Measurements from ENCODE around the gene ARHGAP31.
"Not testable (repeated sequence)": the region's sequence is repeated elsewhere in the genome, so short reads cannot be mapped to it uniquely, and the experiment has no call there.

ARHGAP31 gene

DNA sequence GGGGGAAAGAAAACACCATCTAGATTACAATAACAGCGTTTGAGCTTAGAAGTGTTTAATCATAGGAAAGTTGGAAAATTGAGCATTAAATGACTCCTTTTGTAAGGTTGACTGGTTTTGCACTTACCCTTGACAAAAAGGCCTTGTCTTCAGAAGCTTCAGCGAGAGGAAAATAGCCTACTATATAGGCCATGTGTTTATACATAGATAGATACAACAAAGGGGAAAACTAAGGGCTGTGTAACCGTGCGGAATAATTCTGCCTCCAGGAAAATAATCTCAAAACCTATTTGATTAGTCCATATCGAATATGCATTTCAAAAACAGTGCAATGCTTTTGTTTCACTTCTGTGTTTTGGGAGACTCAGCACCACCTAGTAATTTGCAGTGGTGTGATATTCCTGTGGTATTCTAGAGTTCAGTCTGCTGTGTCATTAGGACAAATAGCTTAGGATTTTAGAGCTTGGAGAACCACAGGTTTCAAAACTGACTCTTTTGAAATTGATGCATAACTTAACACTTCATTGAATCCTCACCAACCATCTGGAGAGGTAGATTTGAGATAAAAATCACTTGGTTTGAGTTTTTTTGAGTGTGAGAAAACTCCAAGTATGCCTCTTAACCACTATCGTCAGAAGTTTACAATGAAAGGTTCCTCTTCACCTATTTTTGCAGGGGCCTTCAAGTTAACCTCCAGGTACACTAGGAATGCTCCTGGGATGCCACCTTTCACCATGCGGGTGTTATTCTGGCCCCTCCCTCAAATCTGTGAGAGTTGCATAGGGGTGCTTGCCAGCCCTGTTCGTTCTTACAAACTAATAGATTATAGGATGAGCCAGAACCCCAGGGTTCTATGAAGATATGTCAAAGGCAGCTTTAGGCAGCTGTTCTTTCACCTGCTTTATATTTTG, 1.9 kb downstream of the ARHGAP31 start:
- DNase-seq, result no peak

DNA sequence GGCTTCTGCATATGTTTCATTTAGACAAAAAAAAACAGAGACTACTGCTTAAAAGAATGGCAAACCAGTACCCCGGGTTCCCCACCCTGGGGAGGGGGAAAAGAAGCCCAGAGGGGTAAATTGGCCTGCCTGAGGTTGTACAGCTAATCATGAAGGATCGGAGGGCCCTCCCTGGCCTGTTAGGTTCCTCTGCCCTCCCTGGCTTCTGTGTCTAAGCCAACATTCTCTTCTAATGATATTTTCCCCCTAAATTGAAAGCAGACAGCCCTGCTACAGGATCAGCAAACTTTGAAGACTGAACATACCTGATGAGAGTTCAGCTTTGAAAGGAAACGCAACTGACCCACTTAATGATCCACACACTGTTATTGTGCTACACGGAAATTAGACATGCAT, 2.5 kb downstream of the ARHGAP31 start:
- DNase-seq, result no peak

DNA sequence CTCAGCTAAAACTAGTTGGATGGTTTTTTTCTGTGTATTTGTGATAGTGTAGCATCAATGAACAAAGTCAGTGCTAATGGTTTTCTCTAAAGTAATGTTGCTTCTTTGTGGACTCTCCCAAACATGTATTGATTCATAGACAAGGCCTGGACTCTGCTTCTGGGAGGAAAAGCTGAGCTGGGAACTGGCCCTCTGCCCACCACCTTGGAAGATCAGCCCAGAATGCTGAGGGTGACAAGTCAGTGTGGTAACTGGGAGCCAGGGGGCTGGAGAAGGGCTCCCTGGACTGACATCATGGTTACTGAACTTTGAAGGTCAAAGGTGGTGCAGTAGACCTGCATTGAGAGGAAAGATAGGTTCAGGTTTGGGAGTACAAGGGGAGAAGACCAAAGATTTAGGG, 3.0 kb downstream of the ARHGAP31 start:
- DNase-seq, result no peak

DNA sequence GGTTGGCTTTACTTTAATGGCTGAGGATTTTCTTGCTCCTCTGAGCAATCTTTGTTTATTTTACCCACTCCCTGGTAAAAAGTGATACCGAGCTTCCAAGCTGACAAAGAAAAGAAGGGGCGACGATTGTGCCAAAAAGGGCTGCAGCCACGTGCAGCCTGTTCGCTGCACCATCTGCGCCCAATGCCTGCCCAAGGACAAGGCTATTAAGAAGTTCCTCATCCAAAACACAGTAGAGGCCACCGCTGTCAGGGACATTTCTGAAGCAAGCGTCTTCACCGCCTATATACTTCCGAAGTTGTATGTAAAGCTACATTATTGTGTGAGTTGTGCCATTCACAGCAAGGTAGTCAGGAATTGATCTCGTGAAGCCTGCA, 4.4 kb downstream of the ARHGAP31 start:
- DNase-seq, result no peak

DNA sequence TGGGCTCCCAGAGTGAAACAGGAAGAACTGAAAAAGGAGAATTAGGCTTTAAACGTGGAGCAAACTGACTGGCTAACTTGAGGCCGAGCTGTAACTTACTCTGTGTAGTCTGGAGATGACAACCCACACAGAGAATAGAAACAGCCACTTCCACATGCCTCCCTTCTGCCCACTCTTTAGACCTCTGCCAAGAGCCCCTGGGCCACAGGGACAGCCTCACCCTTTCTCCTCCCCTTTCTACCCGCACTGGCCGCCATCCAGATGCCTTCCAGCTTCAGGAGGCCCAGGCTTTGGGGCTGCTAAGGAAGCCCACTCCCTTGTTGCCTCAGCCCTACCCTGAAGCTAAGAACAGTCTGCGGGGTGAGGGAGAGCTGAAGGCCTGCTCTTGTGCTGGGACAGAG, 6.8 kb downstream of the ARHGAP31 start:
- no peak for DNase-seq

DNA sequence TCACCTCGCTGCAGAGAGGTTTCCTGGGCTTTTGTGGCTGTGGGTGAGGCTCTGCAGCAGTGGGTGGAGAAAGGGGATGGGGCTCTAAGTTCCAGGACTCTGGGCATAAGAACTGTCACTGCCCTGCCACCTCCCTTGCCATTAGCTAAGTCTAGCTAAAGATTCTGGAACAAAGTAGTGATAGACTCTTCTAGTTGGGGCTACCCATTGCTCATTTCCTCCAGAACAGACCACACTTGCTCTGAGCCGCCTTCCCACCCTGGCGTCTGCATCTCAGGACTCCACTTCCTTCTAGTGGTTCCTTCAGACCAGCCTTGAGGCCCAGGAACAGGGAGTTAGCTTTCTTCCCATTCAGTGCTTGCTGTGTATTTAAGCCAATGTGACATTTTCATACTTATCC, 7.5 kb downstream of the ARHGAP31 start:
- DNase-seq, result no peak

DNA sequence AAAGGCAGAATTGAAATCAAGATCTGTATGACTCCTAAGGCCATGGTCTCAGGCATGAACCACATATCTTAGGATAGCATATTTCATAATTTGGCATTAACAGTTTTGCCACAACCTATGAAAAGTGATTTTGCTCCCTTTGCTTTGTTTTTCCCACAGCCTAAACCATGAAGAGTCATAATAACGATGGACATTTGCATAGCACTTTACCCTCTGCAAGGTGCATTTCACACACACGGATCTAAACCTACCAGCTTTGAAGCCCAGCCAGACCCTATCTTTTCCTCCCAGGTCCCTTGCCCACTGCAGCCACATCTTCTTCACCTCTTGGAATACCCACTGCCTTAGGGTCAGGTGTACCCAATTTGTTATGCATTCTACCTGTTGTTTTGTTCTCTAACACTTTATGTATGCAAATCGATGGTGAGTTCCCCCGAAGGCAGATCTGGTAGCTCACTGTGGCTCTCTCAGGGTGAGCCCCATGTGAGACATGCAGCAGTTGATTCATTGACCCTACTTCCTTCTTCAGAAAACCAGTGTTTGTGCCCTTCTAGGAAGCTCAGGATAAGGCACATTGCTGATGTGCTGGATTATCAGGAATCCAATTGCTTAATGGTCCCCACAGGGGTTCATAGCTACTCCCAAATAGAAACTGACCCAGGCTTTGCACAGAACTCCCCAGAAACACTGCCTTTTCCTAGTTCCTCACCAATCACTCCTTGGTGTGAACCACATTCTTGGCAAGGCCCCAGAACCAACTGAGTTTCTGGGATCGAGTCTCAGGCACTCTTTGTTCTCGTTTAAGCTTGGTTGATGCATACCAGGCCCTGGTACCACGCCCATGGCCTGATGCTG, 8.7 kb downstream of the ARHGAP31 start:
- DNase-seq, result no peak

DNA sequence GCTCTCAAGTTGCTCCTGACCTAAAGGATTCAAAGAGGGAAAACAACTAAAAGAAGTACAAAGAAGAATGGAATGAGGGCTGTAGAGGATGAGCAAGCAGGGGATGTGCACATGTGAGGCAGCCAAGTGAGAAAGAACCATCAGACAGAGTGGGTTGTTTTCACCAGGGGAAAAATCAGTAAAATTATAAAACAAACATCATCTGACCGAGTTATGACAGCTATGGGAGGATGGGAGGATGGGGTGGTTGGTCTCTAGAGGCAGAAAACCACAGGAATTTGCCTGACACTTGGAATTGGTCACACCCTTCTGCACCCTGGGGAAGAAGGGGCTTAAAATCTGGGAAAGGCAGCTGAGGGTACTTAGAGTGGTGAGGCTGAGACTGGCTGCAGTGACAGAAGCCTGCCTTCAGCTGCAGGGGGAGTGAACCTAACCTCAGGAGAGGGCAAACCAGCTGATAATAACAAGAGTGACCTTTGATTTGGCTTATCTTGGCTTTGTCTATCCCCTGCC, 10.1 kb downstream of the ARHGAP31 start:
- no peak for DNase-seq

DNA sequence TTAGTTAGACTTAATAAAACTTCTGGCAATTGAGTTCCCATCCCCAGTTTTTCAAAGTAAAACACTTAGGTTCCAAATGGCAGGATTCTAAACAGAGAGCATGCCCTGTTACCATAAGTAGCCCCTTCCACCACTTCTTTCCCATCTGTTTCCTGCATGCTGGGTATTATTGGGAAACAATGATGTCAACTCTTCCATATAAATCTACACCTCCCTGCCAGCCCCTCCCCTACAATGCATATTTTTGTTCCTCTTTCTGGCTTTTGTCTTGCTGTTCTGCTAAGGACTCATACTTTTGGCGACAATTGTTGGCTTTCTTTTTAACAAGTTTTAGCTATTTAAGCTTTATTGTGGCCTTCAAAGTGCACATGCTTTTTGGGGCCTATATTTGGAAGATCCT, 11.1 kb downstream of the ARHGAP31 start:
- DNase-seq, result no peak

DNA sequence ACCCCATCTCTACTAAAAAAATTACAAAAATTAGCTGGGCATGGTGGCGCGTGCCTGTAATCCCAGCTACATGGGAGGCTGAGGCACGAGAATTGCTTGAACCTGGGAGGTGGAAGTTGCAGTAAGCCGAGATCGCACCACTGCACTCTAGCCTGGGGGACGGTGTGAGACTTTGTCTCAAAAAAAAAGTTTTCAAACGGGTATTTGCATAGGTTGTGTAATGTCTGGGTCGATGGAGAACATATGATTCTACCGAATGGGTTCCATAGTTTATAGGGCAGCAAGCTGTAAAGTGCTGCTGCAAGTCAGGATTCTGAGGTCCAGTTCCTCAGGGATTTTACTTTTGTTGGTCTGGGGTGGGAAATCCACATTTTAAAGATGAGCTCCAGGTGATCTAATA, 12.2 kb downstream of the ARHGAP31 start:
- DNase-seq, result not testable (repeated sequence)

DNA sequence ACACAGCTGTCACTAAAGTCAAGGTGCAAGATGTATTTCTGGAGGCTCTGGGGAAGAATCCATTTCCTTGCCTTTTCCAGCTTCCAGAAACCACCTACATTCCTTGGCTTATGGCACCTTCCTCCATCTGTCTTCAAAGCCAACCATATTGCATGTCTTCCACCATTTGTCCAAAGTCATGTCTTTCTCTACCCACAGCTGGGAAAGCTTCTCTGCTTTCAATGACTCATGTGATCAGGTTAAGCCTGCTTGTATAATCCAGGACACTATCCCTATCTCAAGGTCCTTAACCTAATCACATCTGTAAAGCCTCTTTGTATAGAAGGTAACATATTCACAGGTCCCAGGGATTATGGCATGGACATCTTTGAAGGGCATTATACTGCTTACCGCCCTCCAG, 14.2 kb downstream of the ARHGAP31 start:
- DNase-seq, result no peak

DNA sequence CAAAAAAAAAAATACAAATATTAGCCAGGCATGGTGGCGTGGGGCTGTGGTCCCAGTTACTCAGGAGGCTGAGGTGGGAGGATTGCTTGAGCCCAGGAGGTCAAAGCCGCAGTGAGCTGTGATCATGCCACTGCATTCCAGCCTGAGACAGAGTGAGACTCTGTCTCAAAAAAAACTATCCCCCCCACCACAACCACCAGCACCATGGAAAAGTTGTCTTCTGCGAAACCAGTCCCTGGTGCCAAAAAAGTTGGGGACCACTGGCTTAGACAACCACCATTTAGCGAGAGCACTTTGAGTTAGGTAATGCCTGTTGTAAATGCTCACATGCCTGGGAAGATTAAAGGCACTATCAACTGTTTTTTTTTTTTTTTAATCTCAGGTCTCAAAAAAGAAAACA, 15.4 kb downstream of the ARHGAP31 start:
- no peak for DNase-seq

DNA sequence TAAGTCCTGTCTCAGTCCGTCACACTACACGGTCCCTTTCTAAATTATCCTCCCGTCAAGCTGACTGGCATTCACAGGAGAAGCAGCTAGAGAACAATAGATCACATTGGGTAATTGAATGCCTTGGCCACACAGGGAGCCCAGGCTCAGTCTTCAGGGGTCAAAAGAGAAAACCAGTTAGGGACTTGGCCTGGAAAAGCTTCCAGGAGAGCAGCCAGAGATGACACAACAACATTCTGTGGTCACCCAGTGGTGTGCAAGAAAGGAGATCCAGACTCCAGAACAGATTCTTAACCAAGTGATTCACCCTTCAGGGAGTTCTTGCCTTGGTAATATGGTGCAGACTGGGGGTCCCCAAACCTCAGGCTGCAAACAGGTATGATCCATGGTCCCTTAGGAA, 15.9 kb downstream of the ARHGAP31 start:
- DNase-seq, result no peak

DNA sequence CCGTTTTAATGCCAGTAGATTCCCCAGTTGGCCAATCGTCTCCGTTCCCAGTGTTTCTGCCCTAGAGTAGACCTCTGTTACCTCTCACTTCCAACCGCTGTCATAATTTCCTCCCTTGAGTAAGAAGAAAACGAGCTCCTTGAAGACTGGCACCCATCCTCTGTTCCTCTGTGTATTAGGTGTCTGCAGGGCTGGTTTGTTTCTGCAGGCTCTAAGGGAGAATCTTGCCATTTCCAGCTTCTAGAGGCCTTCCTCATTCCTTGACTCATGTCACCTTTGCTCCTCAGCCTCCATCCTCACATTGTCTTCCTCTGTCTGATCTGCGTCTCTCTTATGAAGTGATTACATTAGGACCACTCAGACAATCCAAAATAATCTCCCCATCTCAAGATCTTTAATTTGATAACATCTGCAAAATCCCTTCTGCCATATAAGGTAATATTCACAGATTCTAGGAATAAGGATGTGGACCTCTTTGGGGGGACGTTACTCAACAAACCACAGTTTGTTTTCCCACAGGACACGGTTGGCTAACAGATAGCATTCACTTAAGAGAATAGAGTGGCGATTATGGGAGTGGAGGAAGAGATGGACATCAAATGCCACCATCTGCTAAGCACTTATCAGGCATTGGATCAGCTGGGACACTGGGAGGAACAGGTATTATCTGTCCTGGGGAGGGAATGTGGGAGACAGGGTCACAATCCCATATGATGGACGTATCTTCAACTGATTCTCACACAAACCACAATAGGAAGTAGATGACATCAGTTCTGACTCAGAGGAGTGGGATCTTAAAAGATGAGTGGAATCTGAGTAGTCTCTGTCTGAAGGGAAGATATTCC, 17.1 kb downstream of the ARHGAP31 start:
- no peak for DNase-seq

DNA sequence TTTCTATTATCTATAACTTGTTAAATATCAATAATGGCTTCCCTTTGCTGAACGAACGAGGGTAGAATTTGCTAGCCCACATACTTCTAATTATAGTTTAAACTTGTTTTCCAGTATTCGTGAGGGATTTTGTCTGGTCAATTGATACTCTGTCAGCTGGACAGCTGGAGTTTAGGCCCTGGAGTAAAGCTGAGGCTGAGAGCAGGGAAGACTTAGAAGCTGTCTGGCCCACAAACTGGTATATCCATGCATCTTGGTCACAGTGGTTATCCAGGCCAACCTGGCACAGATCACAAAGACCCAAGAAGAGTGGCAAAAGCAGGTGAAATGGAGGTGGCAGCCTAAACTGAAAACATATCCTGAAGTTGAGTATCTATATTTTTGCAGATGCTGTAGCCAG, 19.3 kb downstream of the ARHGAP31 start:
- DNase-seq, result no peak

DNA sequence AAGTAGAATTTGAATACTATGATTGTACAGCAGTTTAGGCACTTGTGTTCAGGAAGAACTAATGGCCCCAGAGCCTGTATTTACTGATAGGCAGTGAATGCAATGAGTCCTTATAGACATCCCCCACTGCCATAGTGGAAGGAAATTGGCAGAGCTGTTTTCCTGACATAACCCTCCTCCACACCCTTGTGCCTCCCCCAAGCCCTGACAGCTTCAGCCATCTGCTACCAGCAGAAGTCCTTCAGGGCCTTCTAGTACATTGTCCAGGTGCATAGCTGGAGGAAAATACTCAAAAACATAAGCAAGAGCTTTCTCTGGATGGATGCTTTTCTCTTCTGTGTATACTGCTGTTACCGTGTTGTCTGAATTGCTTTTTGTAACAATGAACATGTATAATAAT, 20.6 kb downstream of the ARHGAP31 start:
- DNase-seq, result no peak

DNA sequence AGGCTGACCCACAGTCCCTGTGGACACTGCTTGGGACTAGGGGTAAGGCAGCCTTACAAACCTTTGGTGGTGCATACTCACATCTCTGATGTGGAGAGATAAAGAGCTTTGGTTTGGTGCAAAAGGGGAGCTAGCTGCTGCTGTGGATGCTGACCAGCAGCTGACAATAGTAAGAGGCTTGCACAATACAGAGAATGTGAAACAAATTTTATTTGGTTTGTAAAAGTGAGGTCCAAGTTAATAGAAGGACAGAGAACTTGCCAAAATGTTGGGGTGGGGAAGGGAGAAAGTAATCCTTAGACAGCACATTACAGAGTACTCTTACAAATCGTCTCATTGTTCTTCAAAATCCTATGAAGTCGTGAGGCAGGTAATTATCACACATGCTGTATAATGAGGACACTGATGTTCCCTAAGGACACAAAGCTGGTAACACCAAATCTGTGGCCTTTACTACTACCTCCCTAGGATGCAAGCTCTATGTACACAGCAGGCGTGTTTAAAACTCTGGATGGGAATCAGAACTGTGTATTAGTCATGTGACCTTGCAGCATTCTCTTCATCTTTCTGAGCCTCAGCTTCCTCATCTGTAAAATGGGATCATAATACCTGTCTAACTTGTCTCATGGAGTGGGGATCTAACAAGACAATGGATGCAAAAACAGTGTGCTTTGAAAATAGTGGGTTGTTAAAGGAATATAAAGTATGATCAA, 21.6 kb downstream of the ARHGAP31 start:
- no peak for DNase-seq

DNA sequence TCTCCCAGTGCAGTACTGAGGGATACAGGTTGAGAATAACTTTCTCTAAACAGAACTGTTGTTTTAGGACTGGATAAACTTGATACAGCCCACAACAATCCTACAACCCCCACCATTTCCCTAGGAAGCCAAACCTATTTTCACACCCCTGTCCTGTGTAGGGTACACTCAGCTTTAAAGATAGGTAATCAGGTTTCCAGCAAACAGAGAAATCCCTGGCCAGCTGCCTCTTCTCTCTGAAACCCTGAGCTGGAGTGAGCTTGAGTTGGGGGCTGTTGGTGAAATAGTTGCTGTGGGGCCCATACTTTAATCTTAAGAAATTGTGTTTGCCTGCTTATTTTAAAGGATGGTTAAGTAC, 22.1 kb downstream of the ARHGAP31 start:
- DNase-seq, result no peak

DNA sequence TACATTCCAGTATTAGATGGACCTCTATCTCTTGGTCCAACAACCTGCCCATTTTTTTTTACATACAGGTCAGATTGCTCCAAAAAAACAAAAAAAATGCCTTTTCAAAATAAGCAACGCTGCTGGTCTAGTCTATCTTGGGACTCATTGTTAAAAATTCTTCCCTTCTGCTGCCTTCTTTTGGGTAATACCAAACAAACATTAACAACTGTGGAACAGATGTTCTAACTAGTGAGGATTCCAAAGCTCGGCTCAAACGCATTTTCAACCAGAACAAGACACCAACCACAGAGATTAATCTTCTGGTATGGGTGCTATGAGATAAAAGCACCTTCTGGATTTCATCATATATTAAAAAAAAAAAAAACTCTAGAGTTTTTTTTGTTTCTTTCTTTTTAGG, 24.7 kb downstream of the ARHGAP31 start:
- DNase-seq, result no peak

DNA sequence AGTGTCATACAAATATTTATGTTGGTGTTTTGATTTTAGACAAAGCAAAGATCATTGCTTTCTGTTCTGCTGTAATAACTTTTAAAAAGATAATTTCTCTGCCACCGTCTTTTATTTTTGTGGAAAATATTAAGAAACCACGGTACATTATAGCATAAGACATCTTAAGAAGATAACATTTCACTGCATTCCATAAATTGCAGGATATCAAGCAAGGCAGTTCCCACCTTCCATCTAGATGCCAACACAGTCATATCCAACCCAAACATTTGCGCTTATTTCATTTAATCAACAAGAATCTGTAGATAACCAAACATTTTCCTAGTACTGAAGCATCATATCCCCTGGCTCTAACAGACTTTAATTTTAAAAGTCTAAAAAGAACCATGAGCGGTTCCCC, 25.1 kb downstream of the ARHGAP31 start:
- no peak for DNase-seq

DNA sequence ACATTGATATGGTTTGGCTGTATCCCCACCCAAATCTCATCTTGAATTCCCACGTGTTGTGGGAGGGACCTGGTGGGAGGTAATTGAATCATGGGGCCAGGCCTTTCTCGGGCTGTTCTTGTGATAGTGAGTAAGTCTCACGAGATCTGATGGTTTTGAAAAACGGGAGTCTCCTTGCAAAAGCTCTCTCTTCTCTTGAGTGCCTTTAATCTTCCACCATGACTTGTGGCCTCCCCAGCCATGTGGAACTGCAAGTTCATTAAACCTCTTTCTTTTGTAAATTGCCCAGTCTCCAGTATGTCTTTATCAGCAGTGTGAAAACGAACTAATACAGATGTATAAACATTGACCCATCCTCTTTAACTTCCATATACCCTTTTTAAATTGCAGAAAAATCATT, 26.6 kb downstream of the ARHGAP31 start:
- not testable (repeated sequence) for DNase-seq

All from NCI-H748 treated with DMSO at 0.1 percent for 48 hours (cell line).